GM21390 (cell line): ENCODE data around the gene TSPAN13.

ENCODE experiments used
- ATAC-seq: cut with Tn5 transposase; IDR thresholded peaks from one replicate; pipeline ENCODE4 v1.9.1; 2021; ENCODE audit not compliant: unreplicated experiment

Gene TSPAN13

DNA sequence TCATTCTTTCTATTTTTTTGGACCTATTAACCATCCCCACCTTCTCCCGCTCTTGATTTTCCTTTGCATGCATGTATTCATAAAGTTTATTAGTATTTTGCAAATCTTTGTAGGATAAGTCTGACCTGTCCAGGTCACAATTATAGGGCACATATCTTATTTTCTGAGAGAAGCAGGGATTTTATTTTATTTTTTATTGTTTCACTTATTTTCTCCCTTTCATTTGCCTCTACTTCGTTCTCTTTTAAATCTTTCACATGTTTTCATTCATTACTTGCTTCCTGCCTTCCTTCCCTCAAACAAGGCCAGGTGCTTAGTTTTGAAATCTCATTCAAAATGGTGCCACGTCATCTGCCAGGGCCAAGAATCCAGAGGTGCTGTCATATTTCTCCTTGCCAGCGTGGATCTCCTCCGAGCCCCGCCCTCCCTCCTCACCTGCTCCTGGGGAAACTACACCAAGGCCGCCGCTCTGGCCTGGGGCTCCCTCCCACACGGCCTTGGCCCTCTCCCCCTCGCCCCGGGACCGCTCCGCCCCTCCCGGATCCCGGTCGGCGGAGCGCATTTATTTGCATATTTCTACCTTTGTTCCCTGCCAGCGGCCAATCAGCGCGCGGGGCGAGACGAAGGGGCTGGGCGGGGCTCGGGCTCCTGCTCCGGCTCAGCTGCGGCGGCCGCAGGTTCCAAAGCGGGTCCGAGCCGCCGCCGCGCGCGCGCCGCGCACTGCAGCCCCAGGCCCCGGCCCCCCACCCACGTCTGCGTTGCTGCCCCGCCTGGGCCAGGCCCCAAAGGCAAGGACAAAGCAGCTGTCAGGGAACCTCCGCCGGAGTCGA is at the start of gene TSPAN13:
Gene TSPAN13 (plus strand): TSS at position 654 of the 830 bp plus-strand sequence. CDS start 213 bp downstream, outside the sequence.
- ATAC-seq, result peak; percentile 83

DNA sequence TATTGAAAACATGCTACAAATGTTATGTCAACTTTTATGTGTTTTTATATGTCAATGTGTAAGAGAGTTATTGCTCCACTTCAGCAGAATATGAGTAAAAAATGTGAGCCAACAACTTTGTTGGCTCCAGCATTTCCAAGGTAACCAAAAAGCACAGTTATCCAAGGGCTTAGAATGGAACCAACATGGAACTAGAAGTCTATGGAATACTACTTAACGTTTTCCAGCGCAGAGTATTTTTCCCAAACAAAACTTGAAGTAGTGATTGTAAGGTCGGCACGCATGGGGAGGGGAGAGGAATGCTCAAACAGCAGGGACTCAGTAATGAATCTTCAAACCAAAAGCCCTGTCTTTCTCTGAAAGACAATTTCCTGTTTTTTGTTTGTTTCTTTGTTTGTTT is 45.0 kb upstream of the TSPAN13 start:
- no peak for ATAC-seq

DNA sequence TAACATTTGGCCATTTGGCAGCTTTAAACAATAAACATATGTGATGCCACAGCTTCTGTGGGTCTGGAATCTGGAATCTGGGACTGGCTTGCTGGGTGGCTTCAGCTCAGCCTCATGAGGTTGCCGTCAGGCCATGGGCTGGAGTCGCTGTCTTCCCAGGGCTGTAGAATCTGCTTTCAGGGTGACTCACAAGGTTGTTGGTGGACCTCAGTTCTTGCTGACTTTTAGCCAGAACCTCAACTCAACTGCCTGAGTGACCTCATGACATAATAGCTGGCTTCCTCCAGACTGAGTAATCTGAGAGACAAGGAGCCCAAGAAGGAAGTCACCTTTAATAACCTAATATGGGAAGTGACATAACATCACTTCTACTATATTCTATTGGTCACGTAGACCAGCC is 44.6 kb upstream of the TSPAN13 start:
- ATAC-seq, result no peak

DNA sequence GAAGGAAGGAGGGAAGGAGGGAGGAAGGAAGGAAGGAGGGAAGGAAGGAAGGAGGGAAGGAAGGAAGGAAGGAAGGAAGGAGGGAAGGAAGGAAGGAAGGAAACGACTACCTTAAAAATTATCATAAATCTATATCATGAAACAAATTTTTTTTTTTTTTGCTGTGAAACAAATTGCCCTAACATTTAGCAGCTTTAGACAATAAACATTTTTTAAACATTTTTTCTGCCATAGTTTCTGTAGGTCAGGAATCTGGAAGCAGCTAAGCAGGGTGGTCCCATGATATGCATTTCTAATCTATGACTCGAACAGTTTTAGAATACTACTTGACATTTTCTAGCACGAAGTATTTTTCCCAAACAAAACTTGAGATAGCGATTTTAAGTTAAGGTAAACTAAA is 42.9 kb upstream of the TSPAN13 start:
- ATAC-seq, result no peak

DNA sequence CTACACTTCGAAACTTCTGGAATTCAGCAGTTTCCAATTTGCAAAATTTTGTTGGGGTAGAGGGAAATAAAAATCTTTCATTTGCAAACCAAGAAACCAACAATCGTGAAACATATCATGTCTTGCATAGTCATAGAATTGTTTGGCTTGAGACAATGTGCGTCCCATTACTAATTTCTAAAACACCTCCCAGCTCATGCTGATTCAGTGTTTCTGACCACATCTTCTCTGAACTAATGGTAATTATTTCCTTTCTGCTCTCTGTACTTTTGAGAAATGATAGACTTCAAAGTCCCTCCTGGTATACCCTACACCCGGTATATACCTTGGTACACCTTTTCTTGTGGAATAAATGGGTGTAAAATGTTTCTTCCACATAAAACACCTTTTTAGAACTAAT is 41.8 kb upstream of the TSPAN13 start:
- ATAC-seq, result no peak

DNA sequence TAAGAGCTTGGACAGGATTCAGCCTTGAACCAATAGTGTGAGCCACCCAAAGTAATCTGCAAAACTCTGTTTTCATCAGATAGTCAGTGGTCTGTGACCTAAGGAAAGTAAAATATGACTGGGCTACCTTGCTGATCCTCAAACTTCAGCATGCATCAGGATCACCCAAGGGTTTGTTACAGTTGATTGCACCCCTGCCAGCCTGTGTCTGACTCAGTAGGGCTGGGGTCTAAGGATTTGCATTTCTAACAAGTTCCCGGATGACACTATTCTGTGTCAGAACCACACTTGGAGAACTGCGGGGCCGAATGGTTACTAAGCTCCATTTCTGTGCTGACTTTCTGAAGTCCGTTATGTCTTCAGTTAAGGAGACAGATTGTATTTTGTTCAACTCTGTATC is 40.6 kb upstream of the TSPAN13 start:
- ATAC-seq, result no peak

DNA sequence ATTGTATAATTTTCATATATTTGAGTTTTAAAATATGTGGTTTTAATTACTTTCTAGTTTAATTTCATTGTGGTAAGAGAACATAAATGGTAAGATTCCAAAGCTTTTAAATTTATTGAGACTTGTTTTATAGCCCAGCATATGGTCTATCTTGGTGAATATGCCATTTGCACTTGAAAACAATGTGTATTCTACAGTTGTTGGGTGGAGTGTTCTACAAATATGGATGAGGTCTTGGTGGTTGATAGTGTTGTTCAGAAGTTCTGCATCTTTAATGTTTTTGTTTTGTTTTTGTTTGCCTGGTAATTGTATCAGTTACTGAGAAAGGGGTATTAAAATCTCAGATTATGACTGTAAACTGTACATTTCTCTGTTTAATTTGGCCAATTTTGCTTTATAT is 37.6 kb upstream of the TSPAN13 start:
- ATAC-seq, result no peak

DNA sequence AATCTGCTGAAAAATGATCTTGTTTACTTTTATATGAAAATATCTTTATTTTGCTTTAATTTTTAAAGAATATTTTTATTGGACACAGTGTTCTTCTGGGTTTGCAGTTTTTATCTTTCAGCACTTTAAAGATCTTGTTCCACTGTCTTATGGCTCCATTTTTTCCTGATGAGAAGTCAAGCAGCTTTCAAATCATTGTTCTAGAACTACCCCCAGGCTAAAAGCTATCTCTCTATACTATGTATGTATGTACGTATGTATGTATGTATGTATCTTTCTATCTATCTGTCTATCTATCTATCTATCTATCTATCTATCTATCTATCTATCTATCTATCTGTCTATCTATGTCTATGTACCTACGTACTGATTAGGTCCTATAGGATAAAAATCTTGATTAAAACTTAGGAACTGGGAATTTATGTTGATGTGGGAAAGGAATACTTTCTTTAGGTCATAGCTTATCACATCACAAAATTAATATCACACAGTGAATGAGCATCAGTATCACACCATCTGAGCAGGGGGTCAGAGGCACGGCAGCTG is 35.4 kb upstream of the TSPAN13 start:
- no peak for ATAC-seq

DNA sequence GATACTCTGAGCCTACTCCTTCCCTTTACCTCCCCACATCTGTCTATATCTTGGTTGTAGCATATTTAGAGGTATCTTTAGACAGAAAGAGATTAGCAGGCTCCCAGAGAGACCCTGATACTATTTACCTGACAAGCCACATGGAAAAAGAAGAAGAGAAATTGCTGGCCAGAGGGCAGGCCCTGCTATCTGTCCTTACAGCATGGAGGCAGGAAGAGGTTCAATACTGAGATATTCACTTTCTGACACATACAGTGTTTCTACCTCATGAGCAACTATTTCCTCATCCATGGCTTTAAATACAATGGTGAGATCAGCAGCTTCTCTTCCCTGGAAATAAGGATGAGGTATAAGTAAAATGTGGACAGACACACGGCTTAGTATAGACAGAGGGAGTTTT is 33.9 kb upstream of the TSPAN13 start:
- ATAC-seq, result no peak

DNA sequence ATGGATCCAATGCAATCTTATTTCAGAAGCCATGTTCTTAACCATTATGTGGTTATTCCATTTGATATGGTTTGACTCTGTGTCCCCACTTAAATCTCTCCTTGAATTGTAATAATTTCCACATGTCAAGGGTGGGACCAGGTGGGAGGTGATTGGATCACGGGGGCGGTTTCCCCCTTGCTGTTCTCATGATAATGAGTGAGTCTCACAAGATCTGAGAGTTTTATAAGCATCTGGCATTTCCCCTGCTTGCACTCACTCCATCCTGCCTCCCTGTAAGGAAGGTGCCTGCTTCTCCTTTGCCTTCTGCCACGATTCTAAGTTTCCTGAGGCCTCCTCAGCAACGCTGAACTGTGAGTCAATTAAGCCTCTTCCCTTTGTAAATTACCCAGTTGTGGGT is 32.0 kb upstream of the TSPAN13 start:
- ATAC-seq, result no peak

DNA sequence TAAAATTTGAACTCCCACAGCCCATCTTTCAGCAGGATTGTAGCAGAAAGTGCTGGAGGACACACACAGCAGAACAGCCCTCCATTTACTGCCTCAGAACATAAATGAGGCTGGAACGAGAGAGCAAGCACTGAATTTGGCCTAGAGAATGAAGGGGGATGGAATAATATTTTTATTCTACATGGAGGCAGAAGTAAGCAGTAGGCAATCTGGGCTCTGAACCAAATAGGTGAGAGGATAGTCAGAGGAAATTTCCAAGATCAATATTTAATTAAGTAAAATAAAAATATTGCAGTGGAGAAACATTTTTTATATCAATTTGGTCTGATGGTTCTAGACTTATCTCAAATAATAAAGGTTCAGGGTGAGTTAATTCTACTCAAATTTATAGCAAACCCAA is 29.2 kb upstream of the TSPAN13 start:
- no peak for ATAC-seq

DNA sequence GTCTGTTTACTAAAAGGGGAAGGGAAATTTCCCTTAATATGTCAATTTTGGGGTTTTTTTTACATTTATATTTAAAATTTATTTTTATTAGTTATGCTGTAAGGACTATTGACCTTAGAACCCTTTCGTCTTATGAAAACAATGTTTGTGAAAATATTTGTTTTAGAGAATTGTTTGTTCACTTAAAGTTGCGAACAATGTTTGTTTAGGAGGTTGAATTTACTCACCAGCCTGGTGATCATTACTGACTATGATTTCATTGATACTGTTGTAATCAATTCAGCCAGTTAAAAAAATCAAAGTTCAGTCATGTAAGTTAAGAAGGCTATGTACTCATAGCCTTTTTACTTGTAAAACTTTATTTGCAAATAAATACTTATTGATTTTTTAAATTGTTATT is 27.4 kb upstream of the TSPAN13 start:
- no peak for ATAC-seq

DNA sequence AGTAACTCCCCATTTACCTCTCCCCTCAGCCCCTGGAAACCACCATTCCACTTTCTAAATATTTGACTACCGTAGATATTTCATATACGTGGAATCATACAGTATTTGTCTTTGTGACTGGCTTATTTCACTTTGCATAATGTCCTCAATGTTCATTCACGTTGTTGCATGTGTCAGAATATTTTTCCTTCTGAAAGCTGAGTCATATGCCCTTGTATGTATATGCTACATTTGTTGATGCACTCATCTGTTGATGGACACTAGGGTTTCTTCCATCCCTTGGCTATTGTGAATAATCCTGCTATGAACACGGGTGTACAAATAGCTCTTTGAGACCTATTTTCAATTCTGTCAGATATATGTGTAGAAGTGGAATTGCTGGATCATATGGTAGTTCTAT is 25.8 kb upstream of the TSPAN13 start:
- no peak for ATAC-seq

DNA sequence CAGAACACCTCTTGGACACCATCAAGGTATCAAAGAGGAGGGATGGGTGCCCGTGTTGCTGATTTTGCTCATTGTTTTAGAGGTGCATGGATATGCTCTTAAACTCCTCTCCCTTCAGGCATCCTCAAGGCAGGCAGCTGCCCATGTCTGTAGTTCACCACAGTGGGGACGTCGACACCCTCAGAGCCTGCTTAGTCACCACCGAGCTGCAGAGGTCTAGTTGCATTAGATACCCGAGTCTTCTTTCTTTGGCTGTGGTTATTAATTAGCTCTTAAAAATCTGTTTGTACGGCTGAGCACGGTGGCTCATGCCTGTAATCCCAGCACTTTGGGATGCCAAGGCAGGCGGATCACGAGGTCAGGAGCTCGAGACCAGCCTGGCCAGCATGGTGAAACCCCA is 24.7 kb upstream of the TSPAN13 start:
- ATAC-seq, result no peak

DNA sequence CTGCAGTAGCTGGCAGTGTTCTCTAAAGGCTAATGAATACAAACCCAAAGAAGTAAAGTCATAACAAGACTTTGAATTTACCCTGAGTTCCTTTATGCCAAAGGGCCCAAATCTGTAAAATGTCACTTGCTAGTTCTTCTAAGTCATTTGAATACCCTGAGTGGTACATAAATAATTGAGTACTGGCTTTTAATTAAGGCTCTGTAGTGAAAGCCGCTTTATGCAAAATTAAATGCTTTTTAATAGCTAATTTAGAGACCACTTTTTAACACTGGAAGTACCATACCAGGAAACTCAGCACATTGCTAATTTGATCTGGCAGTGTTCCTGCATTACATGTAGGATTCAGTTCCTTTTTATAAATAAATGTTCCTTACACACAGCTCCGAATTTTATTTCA is 24.0 kb upstream of the TSPAN13 start:
- no peak for ATAC-seq

DNA sequence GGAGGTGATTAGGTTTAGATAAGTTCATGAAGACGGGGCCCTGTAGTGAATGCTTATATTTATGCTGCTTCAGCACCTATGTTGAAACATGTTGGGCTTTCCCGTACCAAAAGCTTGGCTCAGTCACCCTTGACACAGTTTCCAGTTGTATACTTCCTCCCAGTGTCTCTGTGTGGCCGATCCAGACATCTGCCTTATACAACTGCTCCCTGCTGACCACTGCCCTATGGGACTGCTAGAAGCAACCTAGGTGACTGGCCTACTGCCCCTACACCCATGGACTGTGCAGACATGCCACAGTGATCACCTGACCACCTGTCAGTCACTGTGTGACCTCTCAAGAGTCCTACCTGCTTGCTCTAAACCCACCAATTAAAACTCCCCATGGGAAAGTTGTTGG is 22.6 kb upstream of the TSPAN13 start:
- no peak for ATAC-seq

DNA sequence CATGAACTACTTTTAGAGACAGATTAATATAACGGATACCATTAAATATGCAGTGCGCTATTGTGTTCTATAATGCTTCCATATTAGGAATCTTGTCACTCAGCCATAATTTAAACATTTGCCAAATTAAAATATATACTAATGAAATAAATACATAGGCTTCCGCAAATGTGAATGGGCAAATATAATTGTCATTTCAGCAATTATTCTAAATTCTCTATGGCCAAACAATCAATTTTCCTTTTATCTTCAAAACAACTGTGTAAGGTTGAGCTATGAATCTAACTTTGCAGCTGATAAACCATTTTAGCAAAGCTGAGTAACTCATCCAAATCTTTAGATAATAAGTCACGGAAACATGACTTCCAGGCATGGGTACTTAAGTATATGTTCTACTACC is 20.7 kb upstream of the TSPAN13 start:
- no peak for ATAC-seq

DNA sequence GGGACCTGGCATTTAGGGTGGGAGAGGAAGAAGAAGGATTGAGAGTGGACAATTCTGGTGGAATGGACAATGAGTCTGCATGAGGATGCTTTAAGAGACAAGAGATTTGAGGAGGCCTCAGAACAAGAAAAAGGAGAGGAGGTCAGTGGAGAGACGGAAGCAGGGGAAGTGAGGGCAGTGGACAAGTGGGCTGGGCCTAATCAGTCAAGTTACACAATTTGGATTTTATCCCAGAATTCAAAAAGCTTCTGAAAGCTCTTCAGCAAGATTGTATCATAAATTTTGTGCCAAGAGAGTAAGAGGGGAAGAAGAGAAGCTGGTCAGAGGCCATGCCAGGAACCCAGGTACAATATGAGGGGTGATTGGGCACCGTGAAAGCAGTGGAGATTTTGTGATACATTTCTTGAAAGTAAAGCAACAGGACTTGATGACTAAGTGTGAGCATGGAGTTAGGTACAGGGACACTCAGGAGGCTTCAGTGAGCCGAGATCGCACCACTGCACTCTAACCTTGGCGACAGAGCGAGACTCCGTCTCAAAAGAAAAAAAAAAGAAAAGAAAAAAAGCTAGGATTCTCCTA is 19.3 kb upstream of the TSPAN13 start:
- no peak for ATAC-seq

DNA sequence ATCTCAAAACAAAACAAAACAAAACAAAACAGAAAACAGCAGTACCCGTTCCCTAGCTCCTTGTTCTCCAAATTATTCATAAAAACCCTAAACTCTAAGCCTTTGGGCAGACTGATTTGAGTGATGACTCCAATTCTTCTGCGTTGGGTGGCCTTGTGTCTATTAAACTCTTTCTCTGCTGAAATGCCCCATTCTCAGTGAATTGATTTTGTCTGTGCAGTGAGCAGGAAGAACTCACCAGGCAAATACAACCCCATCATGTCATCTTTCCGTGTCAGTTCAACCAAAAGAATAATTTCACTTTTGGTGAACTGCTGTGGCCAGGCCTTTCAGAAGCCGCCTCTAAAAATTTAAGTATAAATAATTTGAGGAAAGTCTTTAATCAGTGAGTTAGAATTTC is 18.5 kb upstream of the TSPAN13 start:
- no peak for ATAC-seq

DNA sequence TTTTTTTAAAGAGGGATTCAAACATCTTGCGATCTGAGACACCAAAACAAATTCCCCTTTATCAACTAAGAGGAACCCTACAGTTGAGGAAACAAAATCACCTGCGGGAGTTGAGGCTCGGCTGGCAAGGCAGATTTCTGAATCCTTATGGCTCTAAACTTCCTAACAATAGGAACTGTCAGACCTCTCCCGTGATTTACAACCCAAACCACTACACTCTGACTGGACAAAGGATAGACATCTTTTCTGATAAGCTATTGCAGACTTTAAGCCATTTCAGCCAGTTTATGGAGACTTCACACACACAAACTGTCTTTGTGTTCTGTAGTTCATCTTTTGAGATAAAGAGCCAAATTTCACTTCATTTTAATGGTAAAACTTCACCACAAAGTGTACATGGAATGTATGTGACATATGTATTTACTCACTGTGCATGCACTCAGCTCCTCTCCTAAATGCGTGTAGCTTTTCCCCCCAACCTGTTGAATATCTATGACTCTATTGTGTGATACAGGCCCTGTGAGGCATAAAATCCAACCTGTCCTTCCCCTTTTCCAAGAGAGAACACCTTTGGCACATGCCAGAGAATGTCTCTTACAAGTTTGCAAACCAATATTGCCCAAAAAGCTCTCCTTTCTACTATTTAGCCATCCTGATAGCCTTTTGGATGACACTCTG is 15.4 kb upstream of the TSPAN13 start:
- no peak for ATAC-seq

DNA sequence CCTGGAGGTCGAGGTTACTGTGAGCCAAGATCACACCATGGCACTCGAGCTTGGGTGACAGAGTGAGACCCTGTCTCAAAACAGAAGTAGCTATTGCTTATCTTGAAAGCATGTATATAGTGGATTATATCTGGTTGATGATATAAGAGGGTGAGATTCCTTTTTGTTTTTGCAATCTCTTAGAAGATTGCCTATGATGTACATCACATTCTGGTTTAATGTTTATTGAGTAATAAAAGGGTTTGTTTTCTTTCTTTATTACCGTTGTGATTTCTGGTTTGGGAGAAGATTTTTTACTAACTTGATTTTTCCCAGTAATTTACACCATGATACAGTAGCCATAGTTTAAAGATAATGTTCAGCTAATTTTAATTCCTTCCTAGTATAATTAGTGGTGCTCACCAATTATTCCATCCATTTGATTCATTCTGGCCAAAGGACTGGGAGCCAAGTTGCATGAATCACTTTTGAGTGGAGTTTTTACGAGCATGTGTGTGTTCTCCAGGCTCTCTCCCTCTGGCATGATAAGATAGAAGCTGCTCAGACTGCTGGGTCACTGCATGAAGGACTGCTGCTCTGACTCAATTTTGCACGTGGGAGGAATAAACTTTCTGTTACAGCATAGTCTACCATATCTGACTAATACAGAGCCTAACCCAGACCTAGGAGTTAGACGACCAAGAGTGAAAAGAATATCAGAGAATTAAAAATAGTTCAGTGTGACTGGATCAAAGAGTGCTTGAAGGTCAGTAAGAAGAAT is 13.5 kb upstream of the TSPAN13 start:
- ATAC-seq, result no peak
